GM21717 (cell line): ENCODE data around the gene IL27RA.
"Not testable (repeated sequence)": the region's sequence is repeated elsewhere in the genome, so short reads cannot be mapped to it uniquely, and the experiment has no call there.

Experiments used
- ATAC-seq: cut with Tn5 transposase; IDR thresholded peaks from one replicate; pipeline ENCODE4 v1.9.1; 2021; ENCODE audit warnings: mild to moderate bottlenecking, moderate library complexity; ENCODE audit not compliant: unreplicated experiment

IL27RA gene

DNA sequence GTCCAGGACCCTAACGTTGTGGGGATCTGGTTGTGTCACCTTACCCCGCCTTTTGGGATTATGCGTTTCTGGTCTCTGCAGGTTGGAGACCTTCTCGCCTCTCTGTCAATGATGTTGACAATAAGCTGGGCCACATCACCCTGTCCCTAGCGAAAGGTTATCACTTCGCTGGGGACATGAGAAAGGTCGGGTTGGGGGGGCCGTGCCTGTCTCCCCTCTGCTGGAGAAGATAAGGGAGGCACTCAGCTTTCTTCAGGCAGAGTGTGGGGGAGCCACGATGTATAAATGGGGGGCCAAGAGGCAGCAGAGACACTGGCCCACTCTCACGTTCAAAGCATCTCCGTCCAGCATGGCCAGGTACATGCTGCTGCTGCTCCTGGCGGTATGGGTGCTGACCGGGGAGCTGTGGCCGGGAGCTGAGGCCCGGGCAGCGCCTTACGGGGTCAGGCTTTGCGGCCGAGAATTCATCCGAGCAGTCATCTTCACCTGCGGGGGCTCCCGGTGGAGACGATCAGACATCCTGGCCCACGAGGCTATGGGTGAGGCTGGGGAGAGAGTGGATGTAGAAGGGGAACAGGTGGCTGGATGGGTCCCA lies 3.6 kb upstream of the IL27RA start, which contains the start of gene RLN3:
Gene RLN3 (plus strand): TSS at position 293 of the 595 bp plus-strand sequence. CDS start 57 bp downstream, at position 350.
- ATAC-seq: no peak

GRCh38 chr19:14028901-14029300 lies 2.7 kb upstream of the IL27RA start:
- no peak for ATAC-seq

- no peak for ATAC-seq
Measured at GRCh38 chr19:14030997-14031718, 404 bp upstream of the IL27RA start.

DNA sequence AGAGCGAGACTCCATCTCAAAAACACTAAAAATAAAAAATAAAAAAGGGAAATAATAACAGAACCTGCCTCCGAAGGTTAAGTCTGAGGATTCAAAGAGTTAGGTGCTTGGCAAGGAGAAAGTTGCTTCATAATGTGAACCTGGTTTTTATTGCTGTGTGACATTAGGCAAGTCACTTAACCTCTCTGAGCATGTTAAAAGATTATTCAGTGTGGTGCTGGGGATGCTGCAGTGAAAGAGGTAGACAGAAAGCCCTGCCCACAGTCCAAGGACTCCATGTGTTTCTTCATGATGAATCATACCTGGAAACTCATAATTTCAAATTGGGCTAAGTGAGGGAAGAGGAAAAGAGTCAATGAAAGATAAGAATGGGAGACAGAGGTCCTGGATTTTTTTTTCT lies 2.4 kb downstream of the IL27RA start:
- ATAC-seq: no peak

DNA sequence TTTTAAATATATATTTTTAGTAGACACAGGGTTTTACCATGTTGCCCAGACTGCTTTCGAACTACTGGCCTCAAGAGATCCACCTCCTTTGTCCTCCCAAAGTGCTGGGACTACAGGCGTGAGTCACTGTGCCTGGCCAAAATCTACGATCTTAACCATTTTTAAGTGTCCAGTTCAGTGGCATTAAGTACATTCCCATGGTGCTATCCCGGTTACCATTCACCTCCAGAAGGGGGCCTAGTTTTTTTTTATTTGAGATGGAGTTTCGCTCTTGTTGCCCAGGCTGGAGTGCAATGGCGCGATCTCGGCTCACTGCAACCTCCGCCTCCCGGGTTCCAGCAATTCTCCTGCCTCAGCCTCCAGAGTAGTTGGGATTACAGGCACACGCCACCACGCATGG lies 3.6 kb downstream of the IL27RA start:
- not testable (repeated sequence) for ATAC-seq

GRCh38 chr19:14035706-14036105 lies 4.1 kb downstream of the IL27RA start:
- no peak for ATAC-seq

- no peak for ATAC-seq
Measured at GRCh38 chr19:14039181-14039580, 7.6 kb downstream of the IL27RA start.

- not testable (repeated sequence) for ATAC-seq
Measured at GRCh38 chr19:14042659-14043608, 11.4 kb downstream of the IL27RA start.

DNA sequence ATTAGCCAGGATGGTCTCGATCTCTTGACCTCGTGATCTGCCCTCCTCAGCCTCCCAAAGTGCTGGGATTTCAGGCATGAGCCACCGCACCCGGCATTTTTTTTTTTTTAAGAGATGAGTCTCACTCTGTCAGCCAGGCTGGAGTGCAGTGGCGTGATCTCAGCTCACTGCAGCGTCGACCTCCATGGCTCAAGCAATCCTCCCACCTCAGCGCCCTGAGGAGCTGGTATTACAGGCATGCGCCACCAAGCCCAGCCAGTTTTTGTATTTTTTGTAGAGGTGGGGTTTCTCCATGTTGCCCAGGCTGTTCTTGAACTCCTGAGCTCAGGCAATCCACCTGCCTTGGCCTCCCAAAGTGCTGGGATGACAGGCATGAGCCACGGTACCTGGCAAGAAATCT lies 16.3 kb downstream of the IL27RA start:
- not testable (repeated sequence) for ATAC-seq

GRCh38 chr19:14048443-14049153 lies 17.0 kb downstream of the IL27RA start:
- ATAC-seq: no peak

DNA sequence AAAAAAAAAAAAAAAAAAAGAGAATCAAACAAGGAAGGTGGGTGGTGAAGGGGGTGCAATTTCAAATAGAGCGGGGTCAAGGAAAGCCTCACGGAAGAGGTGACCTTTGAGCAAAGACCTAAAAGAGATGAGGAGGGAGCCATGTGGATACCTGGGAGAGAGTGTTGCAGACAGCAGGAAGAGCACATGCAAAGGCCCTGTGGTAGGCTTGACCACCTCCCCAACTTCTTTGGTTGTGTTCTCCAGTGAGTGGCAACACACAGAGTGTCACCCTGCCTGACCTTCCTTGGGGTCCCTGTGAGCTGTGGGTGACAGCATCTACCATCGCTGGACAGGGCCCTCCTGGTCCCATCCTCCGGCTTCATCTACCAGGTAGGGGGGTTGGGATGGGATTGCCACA lies 18.9 kb downstream of the IL27RA start:
- no peak for ATAC-seq

GRCh38 chr19:14050961-14051360 lies 19.4 kb downstream of the IL27RA start:
- ATAC-seq: not testable (repeated sequence)

DNA sequence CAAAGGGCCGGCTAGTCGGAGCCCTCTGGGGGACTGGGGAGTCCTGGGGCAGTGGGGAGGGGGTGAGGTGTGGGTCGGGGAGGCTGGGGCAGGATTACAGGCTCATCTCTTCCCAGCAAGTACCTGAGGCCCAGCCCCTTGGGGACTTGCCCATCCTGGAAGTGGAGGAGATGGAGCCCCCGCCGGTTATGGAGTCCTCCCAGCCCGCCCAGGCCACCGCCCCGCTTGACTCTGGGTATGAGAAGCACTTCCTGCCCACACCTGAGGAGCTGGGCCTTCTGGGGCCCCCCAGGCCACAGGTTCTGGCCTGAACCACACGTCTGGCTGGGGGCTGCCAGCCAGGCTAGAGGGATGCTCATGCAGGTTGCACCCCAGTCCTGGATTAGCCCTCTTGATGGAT lies 20.4 kb downstream of the IL27RA start:
- ATAC-seq: no peak

DNA sequence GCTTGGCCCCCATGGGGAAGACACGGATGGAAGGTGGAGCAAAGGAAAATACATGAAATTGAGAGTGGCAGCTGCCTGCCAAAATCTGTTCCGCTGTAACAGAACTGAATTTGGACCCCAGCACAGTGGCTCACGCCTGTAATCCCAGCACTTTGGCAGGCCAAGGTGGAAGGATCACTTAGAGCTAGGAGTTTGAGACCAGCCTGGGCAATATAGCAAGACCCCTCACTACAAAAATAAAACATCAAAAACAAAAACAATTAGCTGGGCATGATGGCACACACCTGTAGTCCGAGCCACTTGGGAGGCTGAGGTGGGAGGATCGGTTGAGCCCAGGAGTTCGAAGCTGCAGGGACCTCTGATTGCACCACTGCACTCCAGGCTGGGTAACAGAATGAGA lies 20.9 kb downstream of the IL27RA start:
- ATAC-seq: no peak

DNA sequence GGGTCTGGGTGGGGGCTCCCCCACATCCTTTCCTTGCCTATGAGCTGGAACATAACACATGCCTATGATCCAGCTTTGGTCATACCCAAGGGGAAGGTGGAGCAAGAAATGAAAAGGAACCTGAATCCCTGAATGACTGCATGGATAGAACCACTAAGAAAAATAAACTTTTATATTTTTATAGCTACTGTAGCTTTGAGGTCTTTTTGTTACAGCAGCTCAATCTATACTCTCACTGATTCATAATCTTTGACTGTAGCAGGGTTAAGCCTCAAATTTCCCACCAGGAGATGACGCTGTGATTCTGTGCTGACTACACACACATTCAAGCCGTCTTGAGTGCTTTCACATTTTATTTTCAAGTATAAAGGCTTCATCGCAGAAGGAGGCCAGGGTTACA lies 21.5 kb downstream of the IL27RA start:
- ATAC-seq: no peak

DNA sequence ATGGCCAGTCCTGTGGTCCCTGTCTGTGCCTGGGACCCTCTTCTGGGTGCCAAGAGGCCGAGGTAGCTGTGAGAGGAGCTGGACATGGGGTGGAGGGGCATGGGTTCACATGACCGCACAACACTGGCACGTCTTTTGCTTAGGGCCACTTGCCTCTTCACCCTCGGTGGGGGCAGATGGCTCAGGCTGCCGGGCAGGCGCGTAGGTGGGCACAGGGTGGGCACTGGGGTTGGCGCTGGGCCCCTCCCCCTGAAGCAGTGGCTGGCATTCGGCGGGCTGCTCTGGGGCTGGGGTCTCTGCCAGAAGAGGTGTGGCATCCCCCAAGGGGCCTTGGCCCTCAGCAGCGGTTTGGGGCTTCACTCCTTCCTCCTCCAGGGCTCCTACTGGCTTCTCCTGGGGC lies 21.9 kb downstream of the IL27RA start:
- ATAC-seq: no peak

DNA sequence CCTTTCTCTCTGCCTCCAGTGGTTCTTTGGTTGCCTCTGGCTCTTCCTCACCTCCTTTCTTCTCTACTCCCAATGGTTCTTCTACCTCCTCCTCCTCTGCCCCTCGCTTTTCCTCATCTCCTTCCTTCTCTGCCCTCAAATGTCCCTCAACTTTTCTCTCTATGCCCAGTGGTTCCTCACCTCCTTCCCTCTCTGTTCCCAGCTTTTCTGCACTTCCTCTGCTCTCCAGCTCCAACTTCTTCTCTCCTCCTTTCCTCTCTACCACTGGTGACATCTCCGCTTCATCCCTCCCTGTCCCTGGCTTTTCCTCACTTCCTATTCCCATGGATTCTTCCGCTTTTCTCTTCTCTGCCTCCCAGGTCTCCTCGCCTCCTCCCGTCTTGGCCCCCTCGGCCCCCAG lies 22.5 kb downstream of the IL27RA start:
- no peak for ATAC-seq

DNA sequence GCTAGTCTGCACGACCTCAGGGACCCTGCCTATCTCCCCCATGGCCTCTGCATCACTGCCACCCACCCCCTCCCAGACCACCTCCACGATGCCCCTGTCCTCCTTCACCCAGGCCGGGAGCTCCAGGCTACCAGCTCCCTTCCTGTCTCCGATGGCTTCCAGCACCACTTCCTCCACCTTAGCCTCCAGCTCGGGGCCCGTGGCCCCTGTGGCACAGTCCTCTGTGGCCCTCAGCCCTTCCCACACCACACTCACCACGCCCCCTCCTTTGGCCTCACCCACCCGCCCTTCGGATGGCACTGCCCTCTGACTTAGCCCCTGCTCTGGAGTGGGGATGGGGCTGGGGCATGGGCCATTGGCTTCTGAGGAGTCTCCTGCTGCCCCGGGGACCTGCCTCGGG lies 23.2 kb downstream of the IL27RA start:
- no peak for ATAC-seq

- no peak for ATAC-seq
Measured at GRCh38 chr19:14055396-14055795, 23.8 kb downstream of the IL27RA start.

GRCh38 chr19:14056069-14056666 lies 24.6 kb downstream of the IL27RA start:
- ATAC-seq: no peak
